DMS114 treated with DMSO at 0.1 percent for 48 hours (cell line): Measurements from ENCODE around the gene ZFHX3.

Experiments used
- DNase-seq: peaks from one replicate; lab custom pipeline; 2025; ENCODE audit not compliant: unreplicated experiment; lab: John Stamatoyannopoulos, UW

The ZFHX3 gene

GRCh38 chr16:72785171-72785570 is 262.8 kb downstream of the ZFHX3 start:
- DNase-seq = no peak

- DNase-seq = no peak
Observed at GRCh38 chr16:72783716-72784318, 264.1 kb downstream of the ZFHX3 start.

- DNase-seq = no peak
Observed at GRCh38 chr16:72769876-72770275, 278.1 kb downstream of the ZFHX3 start.

- DNase-seq = no peak
Observed at GRCh38 chr16:72768591-72768990, 279.3 kb downstream of the ZFHX3 start.

- no peak for DNase-seq
Observed at GRCh38 chr16:72766506-72766905, 281.4 kb downstream of the ZFHX3 start.

GRCh38 chr16:72764015-72764654 is 283.8 kb downstream of the ZFHX3 start:
- no peak for DNase-seq

GRCh38 chr16:72760581-72760980 is 287.3 kb downstream of the ZFHX3 start:
- no peak for DNase-seq

- no peak for DNase-seq
Observed at GRCh38 chr16:72753881-72754280, 294.0 kb downstream of the ZFHX3 start.

- DNase-seq = no peak
Observed at GRCh38 chr16:72752004-72752695, 295.8 kb downstream of the ZFHX3 start.

- DNase-seq = no peak
Observed at GRCh38 chr16:72751076-72751475, 296.9 kb downstream of the ZFHX3 start.

- DNase-seq = no peak
Observed at GRCh38 chr16:72749091-72749490, 298.8 kb downstream of the ZFHX3 start.

GRCh38 chr16:72744076-72744793 is 303.7 kb downstream of the ZFHX3 start:
- DNase-seq = no peak

- no peak for DNase-seq
Observed at GRCh38 chr16:72743011-72743761, 304.7 kb downstream of the ZFHX3 start.

- no peak for DNase-seq
Observed at GRCh38 chr16:72740347-72740746, 307.6 kb downstream of the ZFHX3 start.

- DNase-seq = no peak
Observed at GRCh38 chr16:72739577-72739976, 308.4 kb downstream of the ZFHX3 start.

GRCh38 chr16:72736074-72736473 is 311.9 kb downstream of the ZFHX3 start:
- DNase-seq = no peak
